CD4-positive, CD25-positive, alpha-beta regulatory T cell (primary cell): ENCODE results near the gene VAX1. TPM values are rescaled to one million over a fixed set of nuclear protein-coding genes. Genes with fewer than 3 reads are reported as not detected.

ENCODE experiments used
- ATAC-seq, 2 donors: fragments of 150-1000 bp; cut with Tn5 transposase; one replicate each; pipeline ENCODE4 v1.10.0; 2021; ENCODE audit warnings: low read depth in 2 of 2, moderate number of reproducible peaks in 2 of 2, moderate library complexity in 1 of 2
- DNase-seq, 3 donors: peaks; one replicate each; pipeline versions ENCODE4 v3.0.0 to v3.0.0-alpha.2; 2012 to 2022; ENCODE audit warnings: mixed read lengths in 1 of 3
- H3K27ac ChIP-seq: one replicate; pipeline ENCODE4 v1.7.0; 2013; ENCODE audit warnings: mild to moderate bottlenecking, low read length; ENCODE audit not compliant: insufficient read depth, poor library complexity, severe bottlenecking
- H3K27me3 ChIP-seq: one replicate; pipeline ENCODE4 v1.7.0; 2013; ENCODE audit warnings: low read length; ENCODE audit not compliant: control insufficient read depth, insufficient read depth
- H3K36me3 ChIP-seq: one replicate; pipeline ENCODE4 v1.7.0; 2013; ENCODE audit warnings: mild to moderate bottlenecking, low read length, moderate library complexity; ENCODE audit not compliant: control insufficient read depth, insufficient read depth
- H3K4me1 ChIP-seq: 2 replicates; pipeline ENCODE4 v1.7.0; 2013; ENCODE audit warnings: mild to moderate bottlenecking, low read length; ENCODE audit not compliant: insufficient read depth, control insufficient read depth, poor library complexity, severe bottlenecking
- H3K4me3 ChIP-seq: one replicate; pipeline ENCODE4 v1.7.0; 2013; ENCODE audit warnings: low read depth, mild to moderate bottlenecking, low read length, moderate library complexity
- H3K9me3 ChIP-seq, 2 experiments: 1 replicate in 1 of 2; 2 replicates in 1 of 2; pipeline ENCODE4 v1.7.0; 2013; ENCODE audit warnings: low read length in 2 of 2, mild to moderate bottlenecking in 1 of 2, moderate library complexity in 1 of 2; ENCODE audit not compliant: control insufficient read depth in 2 of 2
- H3K27ac Mint-ChIP-seq, 3 donors: one replicate each; pipeline ENCODE4 v1.8.0; 2020 to 2022; ENCODE audit warnings: mild to moderate bottlenecking in 3 of 3, mixed read lengths in 3 of 3, moderate library complexity in 2 of 3
- H3K27me3 Mint-ChIP-seq: one replicate; pipeline ENCODE4 v1.8.0; 2022; ENCODE audit warnings: mild to moderate bottlenecking, mixed read lengths
- H3K36me3 Mint-ChIP-seq: one replicate; pipeline ENCODE4 v1.8.0; 2020; ENCODE audit warnings: mixed read lengths
- H3K4me1 Mint-ChIP-seq, 4 donors: one replicate each; pipeline ENCODE4 v1.8.0; 2020 to 2022; ENCODE audit warnings: mixed read lengths in 4 of 4, mild to moderate bottlenecking in 1 of 4
- H3K4me3 Mint-ChIP-seq, 4 donors: one replicate each; pipeline ENCODE4 v1.8.0; 2020 to 2022; ENCODE audit warnings: mild to moderate bottlenecking in 4 of 4, mixed read lengths in 4 of 4, moderate library complexity in 3 of 4
- H3K9me3 Mint-ChIP-seq, 7 donors: one replicate each; pipeline ENCODE4 v1.8.0; 2020 to 2022; ENCODE audit warnings: mixed read lengths in 7 of 7, mild to moderate bottlenecking in 3 of 7, moderate library complexity in 2 of 7
- polyA plus RNA-seq, 4 donors: library from polyadenylated mRNA; unstranded; fragments of 300-500 nt; fragmentation: Illumina TruSeq; gene quantifications; one replicate each; pipeline ENCODE4 v1.2.3, GENCODE V29; 2021
- total RNA-seq: library from RNA; stranded (reverse); gene quantifications from one replicate; pipeline ENCODE4 v1.2.3, GENCODE V29; 2022

The VAX1 gene
- total and polyA plus RNA-seq, 5 donors from 2014 or later, result not detected

DNA sequence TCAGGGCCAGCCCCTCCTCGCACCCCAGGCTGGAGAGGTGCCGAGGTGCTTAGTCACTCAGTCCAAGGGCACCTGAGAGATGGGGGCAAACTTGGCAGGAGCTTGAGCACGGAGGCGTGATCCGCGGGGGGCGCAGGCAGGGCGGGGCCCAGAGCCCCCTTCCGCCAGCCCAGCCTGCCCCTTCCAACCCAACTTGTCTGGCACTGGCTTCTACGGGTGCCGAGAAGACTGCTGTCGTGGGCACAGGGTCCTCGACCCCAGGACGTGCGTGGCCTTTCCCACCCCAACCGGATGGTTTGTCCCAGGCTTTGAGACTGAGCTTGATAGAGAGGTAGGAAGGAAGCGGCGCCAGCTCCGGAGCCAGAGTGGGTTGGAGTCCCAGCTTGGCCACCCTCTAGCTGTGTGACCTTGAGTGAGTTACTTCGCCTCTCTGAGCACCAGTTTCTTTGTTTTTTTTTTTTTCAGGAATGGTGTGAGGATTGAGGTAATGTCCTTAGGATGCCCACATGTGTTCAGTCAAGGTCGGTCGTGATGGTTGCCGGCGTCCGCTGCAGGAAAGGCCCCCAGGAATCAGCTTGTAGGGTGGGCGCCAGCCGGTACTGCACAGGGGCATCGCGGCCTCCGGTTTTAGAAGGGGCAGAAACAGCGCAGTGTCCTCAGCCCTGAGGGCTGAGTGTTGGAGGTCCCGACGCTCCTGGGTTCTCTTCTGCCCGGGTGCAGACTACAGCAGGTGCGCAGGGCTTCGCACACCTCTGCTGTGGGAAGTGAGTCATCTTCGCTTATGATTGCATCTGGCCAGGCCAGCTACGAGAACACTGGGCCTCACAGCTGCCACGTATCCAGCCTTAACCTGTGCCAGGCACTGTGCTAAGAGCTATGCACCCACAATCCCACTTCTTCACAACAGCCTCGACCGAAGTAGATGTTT lies 28.6 kb upstream of the VAX1 start:
- ATAC-seq, result peak in 1 of 2 donors; percentile 19
- H3K36me3 Mint-ChIP-seq, result no peaks in the 10 kb centered on the region
- Histone ChIP-seq H3K27ac (no peak overlapping the region), H3K4me3 (no peak overlapping the region), H3K4me1 (peaks cover 22% of the 10 kb centered on the region), H3K9me3 (no peaks in the 10 kb centered on the region), H3K27me3 (peaks cover 47% of the 10 kb centered on the region), H3K36me3 (no peaks in the 10 kb centered on the region)
- H3K27ac Mint-ChIP-seq, result no peak overlapping the region
- peak overlapping the region; percentile 44 to 54 (median 48) for H3K4me3 Mint-ChIP-seq
- H3K4me1 Mint-ChIP-seq, result peaks cover 8 to 50% (median 19%) of the 10 kb centered on the region in 4 donors
- H3K27me3 Mint-ChIP-seq, result peaks cover 87% of the 10 kb centered on the region
- no peak for DNase-seq
- peaks cover 0 to 5% (median 0%) of the 10 kb centered on the region in 7 donors for H3K9me3 Mint-ChIP-seq

DNA sequence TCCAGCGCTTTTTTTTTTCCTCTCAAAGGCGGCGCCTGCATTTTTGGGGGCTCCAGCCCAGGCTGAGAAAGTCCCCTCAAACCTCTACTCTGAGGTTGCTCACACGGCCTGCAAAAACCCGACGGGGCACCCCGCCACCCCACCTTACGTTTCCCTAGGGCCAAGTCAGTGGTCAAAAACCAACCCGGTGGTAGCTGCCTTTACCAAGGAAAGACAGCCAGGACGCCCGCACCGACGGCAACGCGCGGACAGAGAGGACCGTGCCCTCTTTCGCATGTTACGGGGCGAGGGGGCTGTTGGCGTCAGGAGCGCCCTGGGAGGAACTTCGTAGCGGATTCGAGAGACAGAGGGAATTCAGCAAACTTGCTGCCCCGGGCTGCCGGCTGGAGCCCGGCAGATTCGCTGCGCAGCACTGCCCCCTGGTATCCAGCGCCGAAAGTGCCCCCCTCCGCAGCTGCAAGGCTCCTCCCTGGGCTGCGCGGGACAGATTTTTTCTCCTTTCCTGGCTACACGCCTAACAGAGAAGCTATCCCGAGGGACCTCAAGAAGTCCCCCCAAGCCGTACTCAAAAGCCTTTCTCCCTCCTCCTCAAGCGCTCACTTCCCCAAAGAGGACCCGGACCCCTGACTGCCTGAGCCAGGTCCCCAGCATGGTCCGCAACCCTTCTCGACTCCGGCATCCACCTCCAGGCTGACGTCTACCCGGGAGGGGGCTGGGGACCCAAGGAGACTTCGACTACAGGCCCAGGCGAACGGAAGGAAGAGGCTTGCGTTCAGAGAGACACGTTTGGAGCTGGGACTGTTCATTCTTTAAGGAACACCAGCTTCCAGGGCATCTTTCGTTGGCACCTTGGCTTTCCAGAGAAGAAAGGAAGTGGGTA lies 27.7 kb upstream of the VAX1 start:
- H3K9me3 Mint-ChIP-seq, result peaks cover 0 to 8% (median 0%) of the 10 kb centered on the region in 7 donors
- peak overlapping the region in 1 of 3 donors; percentile 38 for H3K27ac Mint-ChIP-seq
- peaks cover 47% of the 10 kb centered on the region for H3K27me3 ChIP-seq
- ATAC-seq (no peak), DNase-seq (no peak)
- no peaks in the 10 kb centered on the region for H3K9me3 ChIP-seq
- peaks cover 90% of the 10 kb centered on the region for H3K27me3 Mint-ChIP-seq
- no peaks in the 10 kb centered on the region for H3K36me3 ChIP-seq
- no peaks in the 10 kb centered on the region for H3K36me3 Mint-ChIP-seq
- H3K4me3 Mint-ChIP-seq, result peak overlapping the region in 3 of 4 donors; percentile 19 to 54 (median 46)
- peaks cover 8 to 50% (median 23%) of the 10 kb centered on the region in 4 donors for H3K4me1 Mint-ChIP-seq
- peaks cover 22% of the 10 kb centered on the region for H3K4me1 ChIP-seq
- no peak overlapping the region for H3K27ac ChIP-seq
- no peak overlapping the region for H3K4me3 ChIP-seq

DNA sequence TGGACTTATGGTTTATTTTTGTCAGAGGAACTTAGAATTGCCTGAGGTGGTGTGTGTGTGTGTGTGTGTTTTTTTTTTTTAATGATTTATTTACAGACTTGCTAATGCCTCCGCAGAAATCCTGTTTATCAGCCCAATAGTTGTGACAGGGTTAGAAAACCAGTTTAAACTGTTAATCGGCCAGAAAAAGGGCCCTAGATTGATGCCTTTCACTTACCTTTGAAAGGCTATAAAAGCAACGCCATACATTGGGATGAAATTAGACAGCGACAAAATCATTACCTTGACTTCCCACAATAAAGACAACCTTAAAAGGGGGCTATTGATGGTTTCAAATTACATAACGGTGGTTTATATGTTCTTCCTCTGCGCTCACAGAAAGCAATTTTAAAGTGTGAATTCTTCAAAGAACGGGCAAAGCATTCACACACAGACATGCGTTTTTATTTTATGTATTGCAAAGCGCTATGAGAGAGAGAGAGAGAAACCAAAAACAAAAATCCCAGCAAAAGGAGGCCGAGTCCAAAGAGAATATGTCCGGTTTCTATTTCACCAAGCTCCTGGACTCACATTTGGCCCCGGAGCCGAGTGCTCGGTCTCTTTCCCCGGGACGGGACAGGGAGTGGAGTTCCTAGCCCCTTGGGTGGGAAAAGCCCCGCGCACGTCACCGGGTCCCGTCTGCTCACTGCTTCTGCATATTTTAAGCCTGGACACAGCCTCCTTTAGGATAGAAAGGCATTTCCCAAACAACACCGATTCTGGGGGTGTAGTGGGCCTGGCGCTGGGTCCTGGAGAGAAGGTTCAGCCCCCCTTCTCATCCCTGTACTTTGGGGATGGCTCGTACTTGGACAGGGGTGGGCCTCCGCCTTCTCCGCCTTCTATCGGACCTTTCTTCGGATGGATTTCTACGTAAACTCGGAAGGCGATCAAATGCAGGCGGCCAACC lies 26.8 kb upstream of the VAX1 start:
- DNase-seq, result no peak
- H3K27ac Mint-ChIP-seq, result no peak overlapping the region
- peaks cover 43% of the 10 kb centered on the region for H3K27me3 ChIP-seq

DNA sequence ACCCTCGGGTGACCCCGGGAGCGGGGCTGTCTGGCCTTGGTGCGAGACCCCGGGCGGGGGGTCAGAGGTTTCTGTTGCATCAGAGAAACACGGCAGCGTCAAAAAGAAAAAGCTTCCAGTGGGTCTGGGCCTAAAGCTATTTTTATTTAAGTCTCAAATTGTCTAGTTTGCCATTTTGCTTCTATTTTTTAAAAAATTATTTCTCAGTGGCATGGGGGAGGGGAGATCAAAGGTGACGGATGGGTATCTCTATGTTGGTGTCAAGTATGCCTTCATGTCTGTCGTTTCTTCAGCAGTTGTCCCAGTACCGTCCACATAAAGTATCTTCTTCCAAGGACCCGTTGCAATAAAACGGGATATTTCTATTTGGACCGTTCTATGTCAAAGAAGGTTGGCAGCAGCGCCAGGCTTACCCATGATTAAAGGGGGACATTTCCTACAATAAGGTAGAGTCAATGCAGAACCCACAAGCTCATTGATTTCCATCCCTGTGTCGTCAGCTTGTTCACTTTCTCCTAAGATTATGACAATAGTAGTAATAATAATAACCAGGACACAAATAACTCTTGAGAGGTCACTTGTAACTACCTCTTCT lies 26.0 kb upstream of the VAX1 start:
- H3K4me3 ChIP-seq, result no peak overlapping the region
- H3K27me3 ChIP-seq, result peaks cover 46% of the 10 kb centered on the region
- Mint-ChIP-seq H3K36me3 (no peaks in the 10 kb centered on the region), H3K9me3 (peaks cover 0 to 6% (median 0%) of the 10 kb centered on the region in 7 donors), H3K27ac (no peak overlapping the region), H3K4me3 (peak overlapping the region in 3 of 4 donors; percentile 7 to 48 (median 32)), H3K27me3 (peaks cover 90% of the 10 kb centered on the region), H3K4me1 (peaks cover 8 to 47% (median 19%) of the 10 kb centered on the region in 4 donors)
- ATAC-seq (no peak), DNase-seq (no peak)
- no peaks in the 10 kb centered on the region for H3K9me3 ChIP-seq
- H3K27ac ChIP-seq, result no peak overlapping the region
- peaks cover 22% of the 10 kb centered on the region for H3K4me1 ChIP-seq
- H3K36me3 ChIP-seq, result no peaks in the 10 kb centered on the region

More for the DNA sequence above, 26.8 kb upstream of the VAX1 start:
- Mint-ChIP-seq H3K36me3 (no peaks in the 10 kb centered on the region), H3K4me3 (peak overlapping the region in 3 of 4 donors; percentile 32 to 58 (median 36)), H3K4me1 (peaks cover 8 to 50% (median 24%) of the 10 kb centered on the region in 4 donors), H3K9me3 (peaks cover 0 to 6% (median 0%) of the 10 kb centered on the region in 7 donors), H3K27me3 (peaks cover 90% of the 10 kb centered on the region)
- no peaks in the 10 kb centered on the region for H3K36me3 ChIP-seq
- H3K4me1 ChIP-seq, result peaks cover 22% of the 10 kb centered on the region
- no peaks in the 10 kb centered on the region for H3K9me3 ChIP-seq
- H3K4me3 ChIP-seq, result no peak overlapping the region
- no peak overlapping the region for H3K27ac ChIP-seq
- ATAC-seq, result no peak

DNA sequence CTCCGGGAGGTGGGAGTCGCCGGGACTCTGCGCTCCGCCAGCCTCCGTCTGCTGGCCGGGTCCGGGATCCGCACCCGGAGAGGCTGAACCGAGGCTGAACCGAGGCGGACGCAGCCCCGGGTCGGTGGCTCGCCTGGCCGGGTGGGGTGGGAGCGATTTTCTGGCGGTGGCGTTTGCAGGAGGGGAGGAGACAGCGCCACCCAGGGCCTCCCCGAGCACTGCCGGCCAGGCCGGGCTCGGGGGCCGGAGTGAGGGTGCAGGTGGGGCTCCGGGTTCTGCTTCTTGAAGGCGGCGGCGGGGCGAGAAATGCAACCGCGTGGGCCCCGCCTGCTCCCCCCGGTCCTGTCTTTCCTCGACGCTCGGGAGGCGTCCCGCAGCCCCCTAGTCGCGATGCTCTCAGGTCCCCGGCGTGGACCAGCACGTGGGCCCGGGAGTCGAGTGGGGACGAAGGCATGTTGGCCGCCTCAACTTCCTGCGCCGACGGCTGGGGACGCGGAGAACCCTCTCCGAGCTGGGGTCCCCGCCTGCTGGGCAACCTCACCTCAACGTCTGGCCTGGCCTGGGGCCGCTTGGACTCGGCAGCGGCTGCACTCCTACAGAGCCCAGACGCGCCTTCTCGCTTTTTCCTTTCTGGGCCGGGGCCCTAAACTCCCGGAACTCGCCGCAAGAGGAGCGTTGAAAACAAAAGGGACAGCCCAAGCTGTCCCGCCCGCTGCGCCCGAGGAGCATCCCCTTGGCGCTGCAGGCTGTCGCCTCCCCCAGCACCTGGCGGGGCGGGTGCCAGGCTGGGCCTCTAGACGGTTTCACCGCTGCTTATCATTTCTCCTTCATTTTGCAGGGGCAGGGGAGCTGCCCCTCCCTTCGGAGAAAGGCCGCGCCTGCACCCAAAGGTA lies 25.2 kb upstream of the VAX1 start:
- no peaks in the 10 kb centered on the region for H3K9me3 ChIP-seq
- peaks cover 89% of the 10 kb centered on the region for H3K27me3 Mint-ChIP-seq
- H3K4me1 Mint-ChIP-seq, result peaks cover 8 to 42% (median 17%) of the 10 kb centered on the region in 4 donors
- DNase-seq (no peak), ATAC-seq (no peak)
- no peak overlapping the region for H3K27ac ChIP-seq
- H3K36me3 Mint-ChIP-seq, result no peaks in the 10 kb centered on the region
- H3K4me3 ChIP-seq, result no peak overlapping the region
- H3K27me3 ChIP-seq, result peaks cover 46% of the 10 kb centered on the region
- peaks cover 22% of the 10 kb centered on the region for H3K4me1 ChIP-seq
- no peak overlapping the region for H3K4me3 Mint-ChIP-seq
- no peak overlapping the region for H3K27ac Mint-ChIP-seq
- H3K9me3 Mint-ChIP-seq, result peaks cover 0 to 6% (median 0%) of the 10 kb centered on the region in 7 donors
- no peaks in the 10 kb centered on the region for H3K36me3 ChIP-seq
